ENCODE results near the gene MLNR. TPM values are rescaled to one million over a fixed set of nuclear protein-coding genes. Genes with fewer than 3 reads are reported as not detected.
A peak's percentile ranks its signal among the peaks of the same experiment; 100 is the strongest.

The MLNR gene
- total RNA-seq, 1 experiment from 2014 or later = not detected

DNA sequence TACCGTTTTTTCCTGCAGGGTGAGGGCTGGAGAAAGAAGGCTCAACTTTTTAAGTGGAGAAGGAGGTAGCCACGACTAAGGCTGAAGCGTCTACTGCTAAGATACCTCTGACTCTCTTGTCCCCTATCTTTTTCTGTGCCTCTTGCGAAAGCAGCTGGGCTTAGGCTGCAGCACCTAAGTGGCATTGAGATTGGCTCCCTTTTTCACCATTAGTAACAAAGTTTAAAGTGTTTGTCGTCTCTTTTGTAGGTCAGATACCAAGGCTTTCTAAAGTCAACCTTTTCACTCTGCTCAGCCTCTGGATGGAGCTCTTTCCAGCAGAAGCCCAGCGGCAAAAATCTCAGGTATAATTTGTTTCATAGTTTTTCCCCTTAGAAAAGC, 28.5 kb downstream of the MLNR start:
- ChIA-PET CTCF (interaction anchor here (1.0 to 1.5 kb wide), 2 partner anchors 9 to 147 kb away, joined by 3 read pairs; no protein-coding TSS in a partner anchor), POLR2A (ENCODE audit: unreplicated experiment) (interaction anchor here (0.7 kb wide), 2 partner anchors 32 to 294 kb away, joined by 3 to 4 read pairs; no protein-coding TSS in a partner anchor)
- H3K4me1 ChIP-seq (replicated peaks; ENCODE audit: insufficient read depth) = peaks cover 13% of the 10 kb centered on the region
- no TSS peak for BruUV-seq (replicated peaks)
- DNase-seq = peak in 1 of 2 experiments; percentile 5
- peaks cover 4% of the 10 kb centered on the region; the same call in 1 of the 2 replicates for H3K79me2 ChIP-seq (ENCODE audit: low read depth)
- peaks cover 21% of the 10 kb centered on the region for H3K27me3 ChIP-seq (ENCODE audit: insufficient read depth, low read depth)
- no peaks in the 10 kb centered on the region for H4K20me1 ChIP-seq (ENCODE audit: insufficient read depth)
- no peaks in the 10 kb centered on the region for H3K9me3 ChIP-seq (ENCODE audit: insufficient read depth, low read depth)
- TF ChIP-seq EZH2 (IDR thresholded peaks at IDR 0.05; ENCODE audit: low read depth) = no peak
- TF ChIP-seq, protein P1, sequence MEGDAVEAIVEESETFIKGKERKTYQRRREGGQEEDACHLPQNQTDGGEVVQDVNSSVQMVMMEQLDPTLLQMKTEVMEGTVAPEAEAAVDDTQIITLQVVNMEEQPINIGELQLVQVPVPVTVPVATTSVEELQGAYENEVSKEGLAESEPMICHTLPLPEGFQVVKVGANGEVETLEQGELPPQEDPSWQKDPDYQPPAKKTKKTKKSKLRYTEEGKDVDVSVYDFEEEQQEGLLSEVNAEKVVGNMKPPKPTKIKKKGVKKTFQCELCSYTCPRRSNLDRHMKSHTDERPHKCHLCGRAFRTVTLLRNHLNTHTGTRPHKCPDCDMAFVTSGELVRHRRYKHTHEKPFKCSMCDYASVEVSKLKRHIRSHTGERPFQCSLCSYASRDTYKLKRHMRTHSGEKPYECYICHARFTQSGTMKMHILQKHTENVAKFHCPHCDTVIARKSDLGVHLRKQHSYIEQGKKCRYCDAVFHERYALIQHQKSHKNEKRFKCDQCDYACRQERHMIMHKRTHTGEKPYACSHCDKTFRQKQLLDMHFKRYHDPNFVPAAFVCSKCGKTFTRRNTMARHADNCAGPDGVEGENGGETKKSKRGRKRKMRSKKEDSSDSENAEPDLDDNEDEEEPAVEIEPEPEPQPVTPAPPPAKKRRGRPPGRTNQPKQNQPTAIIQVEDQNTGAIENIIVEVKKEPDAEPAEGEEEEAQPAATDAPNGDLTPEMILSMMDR (conservative IDR thresholded peaks at IDR 0.05) = no peak
- no peak overlapping the region for H3K27ac ChIP-seq
- H3K36me3 ChIP-seq (ENCODE audit: low read depth) = no peaks in the 10 kb centered on the region
- intact Hi-C loops (cut with micrococcal nuclease; ENCODE audit: unreplicated experiment) = loop anchor here (5.0 kb wide), 2 partner anchors 194 to 271 kb away; partner anchors contain the start of genes CAB39L, FNDC3A and SETDB2
- H3K4me2 ChIP-seq = peak overlapping the region; percentile 89
- peak overlapping the region; percentile 94 for H2AFZ ChIP-seq
- H3K4me3 ChIP-seq = peak overlapping the region; percentile 76
- H3F3A ChIP-seq (ENCODE audit: insufficient read depth, low read depth) = 0 out of 2 replicates have a peak, but pooled peaks cover 8% of the 10 kb centered on the region
- no peaks in the 10 kb centered on the region for H3K9me2 ChIP-seq (ENCODE audit: insufficient read depth)

DNA sequence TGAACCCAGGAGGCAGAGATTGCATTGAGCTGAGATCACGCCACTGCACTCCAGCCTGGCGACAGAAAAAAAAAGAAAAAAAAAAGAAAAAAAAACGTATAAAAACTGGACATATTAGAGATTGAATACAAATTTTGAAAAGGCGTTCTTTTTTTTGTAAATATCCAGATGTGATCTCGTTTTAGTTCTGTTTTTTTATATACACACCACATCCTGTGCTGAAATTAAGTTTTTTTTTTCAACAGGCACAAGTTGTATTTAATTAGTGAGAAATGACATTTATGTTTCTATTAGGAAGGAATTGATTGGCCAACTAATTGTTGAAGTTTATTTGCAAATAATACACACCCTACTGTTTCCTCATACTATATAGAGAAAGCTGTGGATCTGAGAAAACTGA, 31.2 kb downstream of the MLNR start:
- H3F3A ChIP-seq (ENCODE audit: insufficient read depth, low read depth) = 0 out of 2 replicates have a peak, but pooled peaks cover 8% of the 10 kb centered on the region
- intact Hi-C loops (cut with micrococcal nuclease; ENCODE audit: unreplicated experiment) = no loop called here
- no peaks in the 10 kb centered on the region for H3K9me2 ChIP-seq (ENCODE audit: insufficient read depth)
- H3K27me3 ChIP-seq (ENCODE audit: insufficient read depth, low read depth) = no peaks in the 10 kb centered on the region
- H3K4me3 ChIP-seq = no peak overlapping the region
- CTCF ChIA-PET = no interaction called here
- no peaks in the 10 kb centered on the region for H4K20me1 ChIP-seq (ENCODE audit: insufficient read depth)
- POLR2A ChIA-PET (ENCODE audit: unreplicated experiment) = no interaction called here
- TF ChIP-seq, protein P1 (conservative IDR thresholded peaks at IDR 0.05) = no peak
- TF ChIP-seq EZH2 (IDR thresholded peaks at IDR 0.05; ENCODE audit: low read depth) = no peak
- H2AFZ ChIP-seq = no peak overlapping the region
- BruUV-seq (replicated peaks) = no TSS peak
- no peak for DNase-seq
- no peaks in the 10 kb centered on the region for H3K9me3 ChIP-seq (ENCODE audit: insufficient read depth, low read depth)
- H3K4me2 ChIP-seq = no peak overlapping the region
- peaks cover 13% of the 10 kb centered on the region for H3K4me1 ChIP-seq (replicated peaks; ENCODE audit: insufficient read depth)
- no peak overlapping the region for H3K27ac ChIP-seq
- peaks cover 4% of the 10 kb centered on the region; the same call in 1 of the 2 replicates for H3K79me2 ChIP-seq (ENCODE audit: low read depth)
- H3K36me3 ChIP-seq (ENCODE audit: low read depth) = 0 out of 2 replicates have a peak, but pooled peaks cover 2% of the 10 kb centered on the region

DNA sequence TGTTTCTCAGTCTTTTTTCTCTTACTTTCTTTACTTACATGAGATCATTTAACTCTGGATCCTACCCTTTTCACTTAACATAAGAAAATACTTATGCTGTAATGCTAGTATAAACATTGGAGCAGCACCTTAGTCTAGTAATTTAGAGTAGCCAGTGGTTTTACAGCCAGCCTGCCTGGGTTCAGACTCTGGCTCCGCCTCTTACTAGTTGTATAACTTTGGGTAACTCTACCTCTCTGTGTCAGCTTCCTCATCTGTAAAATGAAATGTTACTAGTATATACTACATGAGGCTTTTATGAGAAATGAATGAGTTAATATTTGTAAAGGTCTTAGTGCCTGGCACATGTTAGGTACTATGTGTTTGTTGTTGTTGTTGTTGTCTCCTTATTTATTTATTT, 33.2 kb downstream of the MLNR start:
- Histone ChIP-seq H3K36me3 (ENCODE audit: low read depth) (peaks cover 5% of the 10 kb centered on the region; the same call in 1 of the 2 replicates), H4K20me1 (ENCODE audit: insufficient read depth) (no peaks in the 10 kb centered on the region), H3K27me3 (ENCODE audit: insufficient read depth, low read depth) (no peaks in the 10 kb centered on the region), H3K79me2 (ENCODE audit: low read depth) (peaks cover 4% of the 10 kb centered on the region; the same call in 1 of the 2 replicates), H3K9me3 (ENCODE audit: insufficient read depth, low read depth) (no peaks in the 10 kb centered on the region), H3K27ac (no peak overlapping the region), H3K9me2 (ENCODE audit: insufficient read depth) (no peaks in the 10 kb centered on the region), H3K4me2 (no peak overlapping the region), H2AFZ (no peak overlapping the region), H3F3A (ENCODE audit: insufficient read depth, low read depth) (0 out of 2 replicates have a peak, but pooled peaks cover 8% of the 10 kb centered on the region), H3K4me3 (no peak overlapping the region), H3K4me1 (replicated peaks; ENCODE audit: insufficient read depth) (peaks cover 8% of the 10 kb centered on the region; the same call in 1 of the 2 replicates)
- no peak for TF ChIP-seq EZH2 (IDR thresholded peaks at IDR 0.05; ENCODE audit: low read depth)
- TF ChIP-seq, protein P1 (conservative IDR thresholded peaks at IDR 0.05) = no peak
- no TSS peak for BruUV-seq (replicated peaks)
- ChIA-PET CTCF (no interaction called here), POLR2A (ENCODE audit: unreplicated experiment) (no interaction called here)
- no peak for DNase-seq
- intact Hi-C loops (cut with micrococcal nuclease; ENCODE audit: unreplicated experiment) = no loop called here

Measured in PC-9 (cell line).